Fibroblast of pulmonary artery (primary cell): Measurements from ENCODE around the gene DMWD.

Experiments used
- DNase-seq: peaks from one replicate; pipeline ENCODE4 v3.0.0-alpha.2; 2010; ENCODE audit warnings: low read depth
- H3K4me3 ChIP-seq: replicated peaks from 2 replicates; pipeline ENCODE4 v1.5.1; 2011; ENCODE audit warnings: low read depth, mild to moderate bottlenecking, control low read depth, low read length, moderate library complexity
- CTCF ChIP-seq: IDR thresholded peaks from 2 replicates; pipeline ENCODE4 v1.5.1; 2011; ENCODE audit warnings: mild to moderate bottlenecking, control low read depth, low read length, inconsistent platforms; ENCODE audit errors: missing control alignments

The DMWD gene

GRCh38 chr19:45777395-45777961, 15.2 kb downstream of the DMWD start:
- no peak overlapping the region for H3K4me3 ChIP-seq
- TF ChIP-seq CTCF, result no peak

GRCh38 chr19:45774765-45775164, 17.9 kb downstream of the DMWD start:
- no peak for DNase-seq
- no peak overlapping the region for H3K4me3 ChIP-seq
- TF ChIP-seq CTCF, result no peak

More at GRCh38 chr19:45777395-45777961, 15.2 kb downstream of the DMWD start:
- no peak for DNase-seq

- H3K4me3 ChIP-seq, result no peak overlapping the region
- DNase-seq, result no peak
- no peak for TF ChIP-seq CTCF
These were observed 19.3 kb downstream of the DMWD start for GRCh38 chr19:45773384-45773783.

- no peak overlapping the region for H3K4me3 ChIP-seq
- no peak for TF ChIP-seq CTCF
- no peak for DNase-seq
These were observed 19.7 kb downstream of the DMWD start for GRCh38 chr19:45772912-45773311.

- H3K4me3 ChIP-seq, result no peak overlapping the region
- TF ChIP-seq CTCF, result no peak
- no peak for DNase-seq
These were observed 20.4 kb downstream of the DMWD start for GRCh38 chr19:45772130-45772840.

GRCh38 chr19:45771311-45771933, 21.2 kb downstream of the DMWD start:
- no peak overlapping the region for H3K4me3 ChIP-seq
- DNase-seq, result no peak
- no peak for TF ChIP-seq CTCF
